ENCODE data around the gene ATF3.

ATF3 gene

GRCh38 chr1:212605441-212606394, 2.8 kb upstream of the ATF3 start:
- peaks cover 18% of the 10 kb centered on the region for H3K27me3 ChIP-seq (ENCODE audit: control insufficient read depth, insufficient read depth, low read length)
- H3K36me3 ChIP-seq (ENCODE audit: control insufficient read depth, insufficient read depth, low read length) = no peaks in the 10 kb centered on the region
- H3K4me3 ChIP-seq (ENCODE audit: low read length) = no peak overlapping the region
- peak overlapping the region; percentile 98 for H3K9ac ChIP-seq (ENCODE audit: low read length)
- H3K4me1 ChIP-seq (ENCODE audit: control insufficient read depth, insufficient read depth, low read length) = peaks cover 37% of the 10 kb centered on the region
- no peaks in the 10 kb centered on the region for H3K9me3 ChIP-seq (ENCODE audit: control insufficient read depth, low read length)

GRCh38 chr1:212606395-212607205, 2.0 kb upstream of the ATF3 start:
- peak overlapping the region; percentile 65 for H3K4me3 ChIP-seq (ENCODE audit: low read length)
- H3K4me1 ChIP-seq (ENCODE audit: control insufficient read depth, insufficient read depth, low read length) = peaks cover 38% of the 10 kb centered on the region
- H3K9ac ChIP-seq (ENCODE audit: low read length) = peak overlapping the region; percentile 98
- H3K9me3 ChIP-seq (ENCODE audit: control insufficient read depth, low read length) = no peaks in the 10 kb centered on the region
- peaks cover 18% of the 10 kb centered on the region for H3K27me3 ChIP-seq (ENCODE audit: control insufficient read depth, insufficient read depth, low read length)
- H3K36me3 ChIP-seq (ENCODE audit: control insufficient read depth, insufficient read depth, low read length) = no peaks in the 10 kb centered on the region

- H3K9me3 ChIP-seq (ENCODE audit: control insufficient read depth, low read length) = no peaks in the 10 kb centered on the region
- H3K4me3 ChIP-seq (ENCODE audit: low read length) = peak overlapping the region; percentile 65
- H3K9ac ChIP-seq (ENCODE audit: low read length) = peak overlapping the region; percentile 98
- H3K36me3 ChIP-seq (ENCODE audit: control insufficient read depth, insufficient read depth, low read length) = no peaks in the 10 kb centered on the region
- peaks cover 18% of the 10 kb centered on the region for H3K27me3 ChIP-seq (ENCODE audit: control insufficient read depth, insufficient read depth, low read length)
- peaks cover 38% of the 10 kb centered on the region for H3K4me1 ChIP-seq (ENCODE audit: control insufficient read depth, insufficient read depth, low read length)
Observed at GRCh38 chr1:212607206-212607912, 1.2 kb upstream of the ATF3 start.

- H3K9ac ChIP-seq (ENCODE audit: low read length) = peak overlapping the region; percentile 98
- no peaks in the 10 kb centered on the region for H3K9me3 ChIP-seq (ENCODE audit: control insufficient read depth, low read length)
- H3K27me3 ChIP-seq (ENCODE audit: control insufficient read depth, insufficient read depth, low read length) = peaks cover 18% of the 10 kb centered on the region
- H3K36me3 ChIP-seq (ENCODE audit: control insufficient read depth, insufficient read depth, low read length) = no peaks in the 10 kb centered on the region
- peak overlapping the region; percentile 65 for H3K4me3 ChIP-seq (ENCODE audit: low read length)
- H3K4me1 ChIP-seq (ENCODE audit: control insufficient read depth, insufficient read depth, low read length) = peaks cover 38% of the 10 kb centered on the region
Observed at GRCh38 chr1:212607913-212608391, 609 bp upstream of the ATF3 start.

- Histone ChIP-seq H3K4me3 (ENCODE audit: low read length) (peak overlapping the region; percentile 83), H3K9ac (ENCODE audit: low read length) (peak overlapping the region; percentile 97), H3K27me3 (ENCODE audit: control insufficient read depth, insufficient read depth, low read length) (peaks cover 18% of the 10 kb centered on the region), H3K36me3 (ENCODE audit: control insufficient read depth, insufficient read depth, low read length) (no peaks in the 10 kb centered on the region), H3K4me1 (ENCODE audit: control insufficient read depth, insufficient read depth, low read length) (peaks cover 38% of the 10 kb centered on the region), H3K9me3 (ENCODE audit: control insufficient read depth, low read length) (no peaks in the 10 kb centered on the region)
Observed at GRCh38 chr1:212608959-212609700, 569 bp downstream of the ATF3 start.

GRCh38 chr1:212609701-212610574, 1.4 kb downstream of the ATF3 start:
- H3K27me3 ChIP-seq (ENCODE audit: control insufficient read depth, insufficient read depth, low read length) = peaks cover 18% of the 10 kb centered on the region
- H3K4me1 ChIP-seq (ENCODE audit: control insufficient read depth, insufficient read depth, low read length) = peaks cover 38% of the 10 kb centered on the region

GRCh38 chr1:212610575-212610967, 2.0 kb downstream of the ATF3 start:
- no peak overlapping the region for H3K9ac ChIP-seq (ENCODE audit: low read length)
- peaks cover 33% of the 10 kb centered on the region for H3K4me1 ChIP-seq (ENCODE audit: control insufficient read depth, insufficient read depth, low read length)
- no peak overlapping the region for H3K4me3 ChIP-seq (ENCODE audit: low read length)

More at GRCh38 chr1:212609701-212610574, 1.4 kb downstream of the ATF3 start:
- Histone ChIP-seq H3K9me3 (ENCODE audit: control insufficient read depth, low read length) (no peaks in the 10 kb centered on the region), H3K9ac (ENCODE audit: low read length) (peak overlapping the region; percentile 97), H3K4me3 (ENCODE audit: low read length) (peak overlapping the region; percentile 83), H3K36me3 (ENCODE audit: control insufficient read depth, insufficient read depth, low read length) (no peaks in the 10 kb centered on the region)

GRCh38 chr1:212611000-212611948, 2.7 kb downstream of the ATF3 start:
- no peaks in the 10 kb centered on the region for H3K36me3 ChIP-seq (ENCODE audit: control insufficient read depth, insufficient read depth, low read length)
- H3K4me1 ChIP-seq (ENCODE audit: control insufficient read depth, insufficient read depth, low read length) = peaks cover 27% of the 10 kb centered on the region
- H3K9ac ChIP-seq (ENCODE audit: low read length) = no peak overlapping the region
- no peak overlapping the region for H3K4me3 ChIP-seq (ENCODE audit: low read length)
- H3K27me3 ChIP-seq (ENCODE audit: control insufficient read depth, insufficient read depth, low read length) = peaks cover 10% of the 10 kb centered on the region
- no peaks in the 10 kb centered on the region for H3K9me3 ChIP-seq (ENCODE audit: control insufficient read depth, low read length)

More at GRCh38 chr1:212610575-212610967, 2.0 kb downstream of the ATF3 start:
- peaks cover 14% of the 10 kb centered on the region for H3K27me3 ChIP-seq (ENCODE audit: control insufficient read depth, insufficient read depth, low read length)
- no peaks in the 10 kb centered on the region for H3K9me3 ChIP-seq (ENCODE audit: control insufficient read depth, low read length)
- no peaks in the 10 kb centered on the region for H3K36me3 ChIP-seq (ENCODE audit: control insufficient read depth, insufficient read depth, low read length)

GRCh38 chr1:212612041-212612961, 3.7 kb downstream of the ATF3 start:
- H3K4me1 ChIP-seq (ENCODE audit: control insufficient read depth, insufficient read depth, low read length) = peaks cover 19% of the 10 kb centered on the region
- H3K4me3 ChIP-seq (ENCODE audit: low read length) = no peak overlapping the region
- no peaks in the 10 kb centered on the region for H3K9me3 ChIP-seq (ENCODE audit: control insufficient read depth, low read length)
- peaks cover 8% of the 10 kb centered on the region for H3K36me3 ChIP-seq (ENCODE audit: control insufficient read depth, insufficient read depth, low read length)
- H3K9ac ChIP-seq (ENCODE audit: low read length) = no peak overlapping the region
- H3K27me3 ChIP-seq (ENCODE audit: control insufficient read depth, insufficient read depth, low read length) = peaks cover 1% of the 10 kb centered on the region

Data from mucosa of stomach (tissue), 1 donor.